Lower leg skin (tissue), 4 donors: ENCODE results near the gene SLC35E3. TPM values are rescaled to one million over a fixed set of nuclear protein-coding genes. Genes with fewer than 3 reads are reported as not detected.

Experiments
- DNase-seq, 2 donors: peaks; one replicate each; pipeline ENCODE4 v3.0.0-alpha.2; 2019; ENCODE audit warnings: low spot score in 2 of 2
- H3K4me3 ChIP-seq: fragments of 200-600 bp; sonication (generic); 2 replicates; pipeline ENCODE4 v1.5.1; 2017; ENCODE audit warnings: mild to moderate bottlenecking, low read depth; ENCODE audit not compliant: poor library complexity, severe bottlenecking
- POLR2A ChIP-seq, 2 donors: fragments of 450-650 bp; IDR thresholded peaks; one replicate each; pipeline ENCODE4 v1.6.1; 2016 to 2017; ENCODE audit warnings: antibody characterized with exemption in 2 of 2, mild to moderate bottlenecking in 1 of 2, moderate library complexity in 1 of 2
- WGBS, 2 donors: methylation state at CpG; one replicate each; pipeline ENCODE4 v1.1.5; 2018; 5-methylcytosine and 5-hydroxymethylcytosine counted together
- intact Hi-C: fragments of 100-400 bp; cut with DNase I; formaldehyde crosslinking; loops from one replicate; pipeline ENCODE4 v1.15.0; 2023; ENCODE audit warnings: low total_unique reads
- total RNA-seq, 4 donors: library from RNA; depleted of rRNA; stranded (reverse); fragments of >200 nt; gene quantifications; one replicate each; pipeline ENCODE4 v1.1.0, GENCODE V29; 2016
- TF ChIP-seq, protein P1 (sequence below), 3 donors: fragments of 450-650 bp; IDR thresholded peaks; one replicate each; pipeline ENCODE4 v1.5.1; 2016; ENCODE audit warnings: antibody characterized with exemption in 3 of 3, mild to moderate bottlenecking in 3 of 3, moderate library complexity in 2 of 3

SLC35E3 gene
- total RNA-seq, 4 donors from 2014 or later = 4.5 to 13.9 (median 6.5) TPM

DNA sequence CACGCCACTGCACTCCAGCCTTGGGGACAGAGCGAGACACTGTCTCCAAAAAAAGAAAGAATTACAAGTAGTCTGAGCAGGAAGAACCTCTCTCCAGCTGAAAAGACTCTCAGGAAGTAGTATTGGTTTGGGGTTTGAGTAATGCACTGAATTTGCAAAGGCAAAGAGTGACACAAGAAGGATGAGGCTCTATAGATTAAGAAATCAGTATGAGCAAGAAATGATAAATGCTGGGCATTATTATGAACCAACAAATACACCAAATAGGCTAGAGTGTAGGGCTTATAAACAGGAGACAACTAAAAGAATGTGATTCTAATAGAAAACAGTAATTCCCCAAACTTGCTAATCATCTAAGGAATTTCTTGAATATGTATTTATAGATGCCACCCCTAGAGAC is 2.6 kb upstream of the SLC35E3 start:
- intact Hi-C loops = no loop called here
- 87% methylated on average over 2 of the region's 2 CpGs for WGBS, 2 donors
- no peak overlapping the region for H3K4me3 ChIP-seq
- TF ChIP-seq POLR2A (IDR thresholded peaks at IDR 0.05) = no peak
- TF ChIP-seq, protein P1, sequence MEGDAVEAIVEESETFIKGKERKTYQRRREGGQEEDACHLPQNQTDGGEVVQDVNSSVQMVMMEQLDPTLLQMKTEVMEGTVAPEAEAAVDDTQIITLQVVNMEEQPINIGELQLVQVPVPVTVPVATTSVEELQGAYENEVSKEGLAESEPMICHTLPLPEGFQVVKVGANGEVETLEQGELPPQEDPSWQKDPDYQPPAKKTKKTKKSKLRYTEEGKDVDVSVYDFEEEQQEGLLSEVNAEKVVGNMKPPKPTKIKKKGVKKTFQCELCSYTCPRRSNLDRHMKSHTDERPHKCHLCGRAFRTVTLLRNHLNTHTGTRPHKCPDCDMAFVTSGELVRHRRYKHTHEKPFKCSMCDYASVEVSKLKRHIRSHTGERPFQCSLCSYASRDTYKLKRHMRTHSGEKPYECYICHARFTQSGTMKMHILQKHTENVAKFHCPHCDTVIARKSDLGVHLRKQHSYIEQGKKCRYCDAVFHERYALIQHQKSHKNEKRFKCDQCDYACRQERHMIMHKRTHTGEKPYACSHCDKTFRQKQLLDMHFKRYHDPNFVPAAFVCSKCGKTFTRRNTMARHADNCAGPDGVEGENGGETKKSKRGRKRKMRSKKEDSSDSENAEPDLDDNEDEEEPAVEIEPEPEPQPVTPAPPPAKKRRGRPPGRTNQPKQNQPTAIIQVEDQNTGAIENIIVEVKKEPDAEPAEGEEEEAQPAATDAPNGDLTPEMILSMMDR (IDR thresholded peaks at IDR 0.05) = no peak
- no peak for DNase-seq

DNA sequence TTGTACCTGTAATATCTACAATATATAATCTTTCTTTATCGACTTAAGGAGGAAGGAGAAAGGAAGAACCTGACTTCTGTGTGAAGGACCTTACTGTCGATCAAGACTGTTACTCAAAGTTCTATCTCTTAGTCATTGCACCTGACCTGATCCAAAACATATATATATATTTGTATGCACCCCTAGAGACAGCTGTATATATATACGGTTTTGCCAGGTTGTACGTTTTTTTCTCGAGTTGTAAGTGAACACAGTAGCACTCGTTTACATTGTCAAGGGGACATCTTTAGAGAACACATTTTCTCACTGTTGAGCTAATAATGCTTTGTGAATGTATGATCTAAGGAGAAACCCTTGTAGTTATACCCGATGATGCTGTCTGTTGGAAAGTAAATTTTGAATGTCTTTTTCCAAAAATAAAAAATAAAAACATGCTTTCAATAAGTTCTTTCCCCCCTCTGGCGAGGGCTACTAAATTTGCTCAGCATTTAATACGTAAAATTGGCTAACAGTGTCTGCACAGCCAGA is 536 bp upstream of the SLC35E3 start:
- TF ChIP-seq, protein P1 (IDR thresholded peaks at IDR 0.05) = no peak
- TF ChIP-seq POLR2A (IDR thresholded peaks at IDR 0.05) = no peak
- WGBS, 2 donors = 35 to 42% methylated on average over 9 of the region's 9 CpGs
- DNase-seq = no peak
- peak overlapping the region; percentile 54 for H3K4me3 ChIP-seq
- intact Hi-C loops = no loop called here

DNA sequence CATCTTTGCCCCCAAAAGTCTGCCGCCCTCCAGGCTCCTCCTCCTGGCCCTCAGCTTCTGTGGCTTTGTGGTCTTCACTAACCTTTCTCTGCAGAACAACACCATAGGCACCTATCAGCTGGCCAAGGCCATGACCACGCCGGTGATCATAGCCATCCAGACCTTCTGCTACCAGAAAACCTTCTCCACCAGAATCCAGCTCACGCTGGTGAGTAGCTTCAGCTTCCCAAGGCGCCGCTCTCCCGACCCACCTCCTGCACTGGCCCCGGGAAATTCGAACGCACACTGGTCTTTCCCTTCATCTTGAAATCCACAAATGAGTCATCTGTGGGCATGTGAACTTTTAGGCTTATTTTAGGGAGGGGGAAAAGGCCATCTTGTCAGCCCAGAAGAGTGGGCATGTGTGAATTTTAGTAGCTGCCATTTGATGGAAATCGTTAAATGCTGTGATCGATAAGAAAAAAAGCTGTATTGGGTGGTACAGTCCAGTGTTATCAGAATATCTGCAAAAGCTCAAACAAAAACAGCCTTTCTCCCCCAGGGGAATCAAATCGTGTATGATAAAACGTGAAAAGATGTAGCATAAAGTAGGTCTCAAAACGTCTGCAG is 700 bp downstream of the SLC35E3 start:
- no peak for TF ChIP-seq POLR2A (IDR thresholded peaks at IDR 0.05)
- TF ChIP-seq, protein P1 (IDR thresholded peaks at IDR 0.05) = no peak
- peak overlapping the region; percentile 54 for H3K4me3 ChIP-seq
- intact Hi-C loops = no loop called here
- DNase-seq = peak; percentile 48 to 91
- 3 to 4% methylated on average over 15 of the region's 15 CpGs for WGBS, 2 donors

DNA sequence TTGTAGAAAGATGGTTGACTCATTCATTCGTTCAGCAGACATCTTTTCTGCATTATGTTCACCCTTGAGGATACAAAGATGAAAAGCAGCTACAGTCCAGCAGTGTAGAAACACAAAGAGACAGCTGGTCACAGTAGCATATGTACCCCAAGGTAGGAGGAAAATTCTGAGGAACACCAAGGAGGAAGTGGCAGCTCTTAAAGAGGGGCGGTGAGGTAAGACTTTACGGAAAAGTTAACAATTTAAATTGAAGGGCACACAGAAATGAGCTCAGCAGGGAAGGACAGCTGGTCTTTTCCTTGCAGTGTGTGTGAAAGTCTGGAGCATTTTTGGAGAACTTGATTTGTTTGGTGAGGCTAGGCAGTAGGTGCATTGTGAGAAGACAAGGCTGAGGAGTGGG is 3.5 kb downstream of the SLC35E3 start:
- TF ChIP-seq, protein P1 (IDR thresholded peaks at IDR 0.05) = no peak
- no peak for TF ChIP-seq POLR2A (IDR thresholded peaks at IDR 0.05)

DNA sequence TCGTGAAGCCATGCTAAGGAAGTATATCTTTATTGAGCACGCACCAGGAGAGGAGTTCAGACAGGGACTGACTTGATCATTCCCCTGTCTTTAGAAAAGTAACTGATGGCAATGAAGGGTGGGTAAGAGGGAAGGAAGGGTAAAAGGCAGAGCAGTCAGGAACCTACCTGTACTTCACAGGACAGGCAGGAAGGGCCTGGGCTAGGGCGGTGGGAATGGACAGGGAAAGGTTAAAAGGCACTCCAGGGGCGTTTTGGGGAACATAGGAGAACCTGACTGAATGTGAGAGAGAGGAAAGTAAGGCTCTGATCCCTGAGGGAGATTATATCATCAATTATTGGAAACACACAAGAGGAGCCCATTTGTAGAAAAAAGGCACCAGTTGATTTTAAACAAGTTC is 3.9 kb downstream of the SLC35E3 start:
- H3K4me3 ChIP-seq = no peak overlapping the region
- intact Hi-C loops = no loop called here
- DNase-seq = no peak
- 90 to 91% methylated on average over 4 of the region's 4 CpGs for WGBS, 2 donors
- no peak for TF ChIP-seq POLR2A (IDR thresholded peaks at IDR 0.05)
- TF ChIP-seq, protein P1 (IDR thresholded peaks at IDR 0.05) = no peak

More for the DNA sequence above, 3.5 kb downstream of the SLC35E3 start:
- intact Hi-C loops = no loop called here
- WGBS, 2 donors = 81 to 82% methylated on average over 3 of the region's 3 CpGs
- no peak overlapping the region for H3K4me3 ChIP-seq
- DNase-seq = no peak

DNA sequence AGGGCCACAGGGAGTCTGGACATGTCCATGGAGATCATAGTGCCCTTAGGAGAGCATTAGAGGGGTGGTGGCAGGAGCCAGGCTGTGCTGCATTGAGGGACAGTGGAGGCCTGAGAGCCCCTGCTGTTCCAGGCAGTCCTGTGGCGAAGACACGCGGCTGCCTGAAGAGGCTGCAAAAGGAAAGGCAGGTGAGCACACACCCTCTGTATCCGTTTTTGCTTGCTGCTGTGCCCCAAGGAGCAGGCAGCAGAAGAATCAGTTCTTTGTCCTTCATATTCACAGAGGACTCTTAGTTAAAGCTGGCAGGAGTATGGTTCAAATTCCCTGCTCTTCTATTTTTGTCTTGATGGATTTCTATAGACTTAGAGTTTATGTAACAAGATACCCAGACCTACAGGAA is 4.5 kb downstream of the SLC35E3 start:
- WGBS, 2 donors = 70% methylated on average over 4 of the region's 4 CpGs
- intact Hi-C loops = no loop called here
- no peak for DNase-seq
- H3K4me3 ChIP-seq = no peak overlapping the region
- TF ChIP-seq, protein P1 (IDR thresholded peaks at IDR 0.05) = no peak
- no peak for TF ChIP-seq POLR2A (IDR thresholded peaks at IDR 0.05)
